HCT116 (cell line): ENCODE data around the gene DMD. TPM values are rescaled to one million over a fixed set of nuclear protein-coding genes. Genes with fewer than 3 reads are reported as not detected.

Source experiments
- ATAC-seq: fragments of 200-7000 bp; cut with Tn5 transposase; 2 replicates; pipeline ENCODE4 v1.9.1; 2020; ENCODE audit warnings: mild to moderate bottlenecking, moderate library complexity
- BruUV-seq: library from RNA; stranded (reverse); fragments of 400-500 nt; replicated peaks from 2 replicates; lab custom pipeline; 2021; lab: Mats Ljungman, UMichigan
- CTCF ChIA-PET: fragments of 300-600 bp; sonication (Branson Sonifier 250); formaldehyde crosslinking; loops from one replicate; lab custom pipeline; 2021; ENCODE audit warnings: antibody characterized with exemption; lab: Charles Lee
- POLR2A ChIA-PET: fragments of 300-600, 350-600 bp; sonication (Branson Sonifier 250); formaldehyde crosslinking; loops from one replicate; lab custom pipeline; 2021; ENCODE audit warnings: antibody characterized with exemption; lab: Charles Lee
- RAD21 ChIA-PET, 2 experiments: fragments of 300-600 bp; sonication (Branson Sonifier 250); formaldehyde crosslinking; loops; one replicate each; lab custom pipeline; 2023; ENCODE audit warnings: low total read pairs in 2 of 2; ENCODE audit not compliant: uncharacterized antibody in 2 of 2, unreplicated experiment in 2 of 2, low non-redundant PET in 1 of 2; lab: Charles Lee
- DNase-seq: peaks from one replicate; pipeline ENCODE4 v3.0.0-alpha.2; 2010; ENCODE audit warnings: low read depth, low spot score
- H2AFZ ChIP-seq: fragments of 200-600 bp; shearing (Covaris generic), sonication (generic); 2 replicates; pipeline ENCODE4 v1.6.1; 2017; ENCODE audit warnings: low read depth, mixed run types, mixed read lengths, antibody characterized with exemption, low read length; ENCODE audit not compliant: poor library complexity, severe bottlenecking
- H3K27ac ChIP-seq: 2 replicates; pipeline ENCODE4 v1.5.1; 2012; ENCODE audit warnings: low read depth, low read length
- H3K27me3 ChIP-seq: fragments of 200-600 bp; sonication (generic); 2 replicates; pipeline ENCODE4 v1.6.1; 2016; ENCODE audit warnings: mixed run types, low read length, mixed read lengths; ENCODE audit not compliant: insufficient read depth
- H3K36me3 ChIP-seq, 2 experiments: fragments of 200-500 bp in 1 of 2; fragments of 200-600 bp in 1 of 2; sonication (Bioruptor generic) in 1 of 2; sonication (generic) in 1 of 2; 2 replicates each; pipeline versions ENCODE4 v1.5.1 to v1.6.1; 2014 to 2016; ENCODE audit warnings: low read length in 2 of 2, inconsistent platforms in 1 of 2, mixed read lengths in 1 of 2, mixed run types in 1 of 2; ENCODE audit not compliant: insufficient read depth in 2 of 2, control insufficient read depth in 1 of 2
- H3K4me1 ChIP-seq, 2 experiments: fragments of 200-600 bp in 1 of 2; sonication (generic) in 1 of 2; 2 replicates each; pipeline versions ENCODE4 v1.5.1 to v1.6.1; 2012 to 2017; ENCODE audit warnings: low read length in 2 of 2, inconsistent platforms in 1 of 2, mild to moderate bottlenecking in 1 of 2, mixed read lengths in 1 of 2, mixed run types in 1 of 2, moderate library complexity in 1 of 2; ENCODE audit not compliant: insufficient read depth in 2 of 2, control insufficient read depth in 1 of 2
- H3K4me2 ChIP-seq: fragments of 200-600 bp; sonication (generic); 2 replicates; pipeline ENCODE4 v1.6.1; 2017; ENCODE audit warnings: mixed run types, low read length, mixed read lengths
- H3K4me3 ChIP-seq, 2 experiments: fragments of 200-600 bp in 1 of 2; sonication (generic) in 1 of 2; replicated peaks in 1 of 2; 2 replicates each; pipeline ENCODE4 v1.5.1; 2011 to 2016; ENCODE audit warnings: low read length in 2 of 2, control low read depth in 1 of 2, low read depth in 1 of 2, mild to moderate bottlenecking in 1 of 2, mixed read lengths in 1 of 2, mixed run types in 1 of 2
- H3K79me2 ChIP-seq: fragments of 200-600 bp; sonication (generic); 2 replicates; pipeline ENCODE4 v1.6.1; 2017; ENCODE audit warnings: mild to moderate bottlenecking, mixed run types, low read length, moderate library complexity, mixed read lengths; ENCODE audit not compliant: insufficient read depth
- H3K9ac ChIP-seq: fragments of 200-600 bp; sonication (generic); 2 replicates; pipeline ENCODE4 v1.6.1; 2016; ENCODE audit warnings: low read length, mixed read lengths
- H3K9me2 ChIP-seq: fragments of 200-600 bp; sonication (generic), shearing (Covaris generic); 2 replicates; pipeline ENCODE4 v1.6.1; 2017; ENCODE audit warnings: mixed run types, mild to moderate bottlenecking, moderate library complexity; ENCODE audit not compliant: insufficient read depth
- H3K9me3 ChIP-seq, 2 experiments: fragments of 200-500 bp in 1 of 2; fragments of 200-600 bp in 1 of 2; sonication (Bioruptor generic) in 1 of 2; sonication (generic) in 1 of 2; 2 replicates each; pipeline ENCODE4 v1.6.1; 2014 to 2017; ENCODE audit warnings: low read length in 2 of 2, mixed read lengths in 2 of 2, inconsistent platforms in 1 of 2, low read depth in 1 of 2, mild to moderate bottlenecking in 1 of 2, mixed run types in 1 of 2, moderate library complexity in 1 of 2; ENCODE audit not compliant: control insufficient read depth in 1 of 2, insufficient read depth in 1 of 2
- H4K20me1 ChIP-seq: fragments of 200-600 bp; sonication (generic), shearing (Covaris generic); 2 replicates; pipeline ENCODE4 v1.6.1; 2017; ENCODE audit warnings: mixed run types, mild to moderate bottlenecking, moderate library complexity; ENCODE audit not compliant: insufficient read depth
- CBX3 ChIP-seq: IDR thresholded peaks from 2 replicates; pipeline ENCODE4 v1.6.1; 2012; ENCODE audit warnings: low read depth
- CEBPB ChIP-seq: IDR thresholded peaks from 2 replicates; pipeline ENCODE4 v1.6.1; 2012; ENCODE audit warnings: low read depth
- CTCF ChIP-seq, 3 experiments: fragments of 200-600 bp in 1 of 3; sonication (generic) in 1 of 3; IDR thresholded peaks in 2 of 3; conservative IDR thresholded peaks in 1 of 3; 2 replicates each; pipeline ENCODE4 v1.5.1; 2012 to 2017; ENCODE audit warnings: low read depth in 2 of 3, low read length in 2 of 3, antibody characterized with exemption in 1 of 3, borderline replicate concordance in 1 of 3, control low read depth in 1 of 3, mild to moderate bottlenecking in 1 of 3, mixed read lengths in 1 of 3, mixed run types in 1 of 3, moderate library complexity in 1 of 3; ENCODE audit not compliant: insufficient read depth in 1 of 3
- EGR1 ChIP-seq: IDR thresholded peaks from 2 replicates; pipeline ENCODE4 v1.6.1; 2012; ENCODE audit warnings: low read depth
- EZH2 ChIP-seq: fragments of 200-600 bp; sonication (generic); IDR thresholded peaks from 2 replicates; pipeline ENCODE4 v1.6.1; 2017; ENCODE audit warnings: antibody characterized with exemption, mixed run types
- EZH2phosphoT487 ChIP-seq: fragments of 200-600 bp; IDR thresholded peaks from 2 replicates; pipeline ENCODE4 v1.6.1; 2018; ENCODE audit warnings: antibody characterized with exemption, borderline replicate concordance
- FOSL1 ChIP-seq: IDR thresholded peaks from 2 replicates; pipeline ENCODE4 v1.6.1; 2012; ENCODE audit warnings: low read depth
- MAX ChIP-seq: IDR thresholded peaks from 2 replicates; pipeline ENCODE4 v1.6.1; 2012
- POLR2A ChIP-seq: IDR thresholded peaks from 2 replicates; pipeline ENCODE4 v1.7.0; 2011; ENCODE audit warnings: borderline replicate concordance; ENCODE audit not compliant: insufficient read depth, insufficient read length; ENCODE audit errors: extremely low read depth
- POLR2AphosphoS5 ChIP-seq: IDR thresholded peaks from 2 replicates; pipeline ENCODE4 v1.6.1; 2011; ENCODE audit warnings: mild to moderate bottlenecking, low read depth, low read length, moderate library complexity
- RAD21 ChIP-seq: IDR thresholded peaks from 2 replicates; pipeline ENCODE4 v1.6.1; 2012; ENCODE audit warnings: low read depth, mild to moderate bottlenecking
- REST ChIP-seq: IDR thresholded peaks from 2 replicates; pipeline ENCODE4 v1.6.1; 2012; ENCODE audit warnings: low read depth
- SIN3A ChIP-seq: IDR thresholded peaks from 2 replicates; pipeline ENCODE4 v1.6.1; 2012; ENCODE audit warnings: low read depth
- SP1 ChIP-seq: IDR thresholded peaks from 2 replicates; pipeline ENCODE4 v1.6.1; 2012; ENCODE audit warnings: low read depth
- SRF ChIP-seq: IDR thresholded peaks from 2 replicates; pipeline ENCODE4 v1.6.1; 2012; ENCODE audit warnings: low read depth
- TCF7L2 ChIP-seq: IDR thresholded peaks from 2 replicates; pipeline ENCODE4 v1.7.0; 2011; ENCODE audit warnings: borderline replicate concordance, inconsistent platforms; ENCODE audit not compliant: insufficient read depth, insufficient read length; ENCODE audit errors: extremely low read depth
- ZBTB33 ChIP-seq: IDR thresholded peaks from 2 replicates; pipeline ENCODE4 v1.6.1; 2011; ENCODE audit warnings: mild to moderate bottlenecking, low read length, moderate library complexity; ENCODE audit not compliant: insufficient replicate concordance; ENCODE audit errors: extremely low read depth
- intact Hi-C: fragments of 100-400 bp; cut with micrococcal nuclease; formaldehyde crosslinking; loops from 2 replicates; pipeline ENCODE4 v1.10.0; 2022
- total RNA-seq: library from RNA; stranded (reverse); gene quantifications from one replicate; pipeline ENCODE4 v1.2.1, GENCODE V29; 2021; ENCODE audit not compliant: unreplicated experiment

Gene DMD
- total RNA-seq, 1 experiment from 2014 or later, result 0.05 TPM

- Histone ChIP-seq H4K20me1 (no peaks in the 10 kb centered on the region), H2AFZ (no peak overlapping the region), H3K9me3 (no peaks in the 10 kb centered on the region), H3K79me2 (no peaks in the 10 kb centered on the region), H3K4me3 (no peak overlapping the region), H3K9me2 (no peaks in the 10 kb centered on the region), H3K4me1 (no peaks in the 10 kb centered on the region), H3K36me3 (no peaks in the 10 kb centered on the region), H3K27ac (no peak overlapping the region), H3K27me3 (no peaks in the 10 kb centered on the region), H3K4me2 (no peak overlapping the region), H3K9ac (no peak overlapping the region)
- DNase-seq (no peak), ATAC-seq (no peak)
- RAD21 ChIA-PET, result no interaction called here
- no peak for TF ChIP-seq FOSL1
- no peak for TF ChIP-seq EZH2phosphoT487
- TF ChIP-seq SIN3A, result no peak
- no peak for TF ChIP-seq CEBPB
- TF ChIP-seq REST, result no peak
- no peak for TF ChIP-seq POLR2AphosphoS5
- no peak for TF ChIP-seq RAD21
- no peak for TF ChIP-seq EZH2
- TF ChIP-seq MAX, result no peak
- no peak for TF ChIP-seq EGR1
- TF ChIP-seq POLR2A, result no peak
- no peak for TF ChIP-seq ZBTB33
- no peak for TF ChIP-seq CTCF (IDR thresholded peaks at IDR 0.05 in 2 of 3, conservative IDR thresholded peaks at IDR 0.05 in 1 of 3; ENCODE audit: borderline replicate concordance in 1 of 3, insufficient read depth in 1 of 3, low read depth in 2 of 3, low read length in 2 of 3)
- no peak for TF ChIP-seq SRF
- no peak for TF ChIP-seq TCF7L2
- TF ChIP-seq CBX3, result no peak
- TF ChIP-seq SP1, result no peak
- POLR2A ChIA-PET, result no interaction called here
- CTCF ChIA-PET, result no interaction called here
- BruUV-seq, result no TSS peak
- intact Hi-C loops, result no loop called here
Measured at GRCh38 chrX:31323658-31324057, 1887.7 kb downstream of the DMD start.
